Loucy (cell line): ENCODE measurements around the gene NEK7.
"Not testable (repeated sequence)": the region's sequence is repeated elsewhere in the genome, so short reads cannot be mapped to it uniquely, and the experiment has no call there.

Experiments
- H2AFZ ChIP-seq: fragments of 200-600 bp; sonication (generic); 2 replicates; pipeline ENCODE4 v1.6.0; 2016; ENCODE audit warnings: antibody characterized with exemption, mild to moderate bottlenecking, low read length, moderate library complexity
- H3F3A ChIP-seq: fragments of 200-600 bp; 2 replicates; pipeline ENCODE4 v1.6.0; 2016; ENCODE audit warnings: antibody characterized with exemption, low read depth, mild to moderate bottlenecking
- H3K27me3 ChIP-seq: fragments of 200-600 bp; sonication (generic); 2 replicates; pipeline ENCODE4 v1.6.1; 2014; ENCODE audit warnings: low read length, mild to moderate bottlenecking; ENCODE audit not compliant: insufficient read depth, poor library complexity, severe bottlenecking
- H3K36me3 ChIP-seq: fragments of 200-600 bp; sonication (generic); 2 replicates; pipeline ENCODE4 v1.6.1; 2016; ENCODE audit warnings: low read length; ENCODE audit not compliant: insufficient read depth
- H3K4me1 ChIP-seq: fragments of 200-600 bp; sonication (generic); 2 replicates; pipeline ENCODE4 v1.5.1; 2014; ENCODE audit warnings: low read length, mild to moderate bottlenecking; ENCODE audit not compliant: insufficient read depth, poor library complexity, severe bottlenecking
- H3K4me2 ChIP-seq: fragments of 200-600 bp; sonication (generic); 2 replicates; pipeline ENCODE4 v1.6.0; 2014; ENCODE audit warnings: antibody characterized with exemption, low read length, low read depth, mild to moderate bottlenecking; ENCODE audit not compliant: poor library complexity, severe bottlenecking
- H3K4me3 ChIP-seq: fragments of 200-600 bp; sonication (generic); 2 replicates; pipeline ENCODE4 v1.5.1; 2014; ENCODE audit warnings: low read length, mild to moderate bottlenecking, mixed read lengths; ENCODE audit not compliant: poor library complexity, severe bottlenecking
- H3K79me2 ChIP-seq: fragments of 200-600 bp; sonication (generic); 2 replicates; pipeline ENCODE4 v1.6.1; 2014; ENCODE audit warnings: low read length; ENCODE audit not compliant: insufficient read depth
- H3K9ac ChIP-seq: fragments of 200-600 bp; sonication (generic); 2 replicates; pipeline ENCODE4 v1.6.0; 2014; ENCODE audit warnings: mild to moderate bottlenecking, low read depth, low read length, moderate library complexity; ENCODE audit not compliant: poor library complexity, severe bottlenecking
- H3K9me2 ChIP-seq: fragments of 200-600 bp; sonication (generic); replicated peaks from 2 replicates; pipeline ENCODE4 v1.6.1; 2016; ENCODE audit warnings: low read depth, low read length, mixed read lengths
- H3K9me3 ChIP-seq: fragments of 200-600 bp; sonication (generic); 2 replicates; pipeline ENCODE4 v1.6.1; 2014; ENCODE audit warnings: mild to moderate bottlenecking, antibody characterized with exemption, low read length, low read depth; ENCODE audit not compliant: insufficient read depth
- H4K20me1 ChIP-seq: fragments of 200-600 bp; sonication (generic); 2 replicates; pipeline ENCODE4 v1.6.0; 2014; ENCODE audit warnings: antibody characterized with exemption, low read length, mild to moderate bottlenecking; ENCODE audit not compliant: insufficient read depth, poor library complexity, severe bottlenecking
- EZH2phosphoT487 ChIP-seq: fragments of 200-600 bp; IDR thresholded peaks from 2 replicates; pipeline ENCODE4 v1.6.1; 2018; ENCODE audit warnings: antibody characterized with exemption, mild to moderate bottlenecking, moderate library complexity, borderline replicate concordance
- TF ChIP-seq, protein P1 (sequence below): fragments of 200-600 bp; sonication (generic); conservative IDR thresholded peaks from 2 replicates; pipeline ENCODE4 v1.5.1; 2014; ENCODE audit warnings: mild to moderate bottlenecking, antibody characterized with exemption, low read length

Gene NEK7

DNA sequence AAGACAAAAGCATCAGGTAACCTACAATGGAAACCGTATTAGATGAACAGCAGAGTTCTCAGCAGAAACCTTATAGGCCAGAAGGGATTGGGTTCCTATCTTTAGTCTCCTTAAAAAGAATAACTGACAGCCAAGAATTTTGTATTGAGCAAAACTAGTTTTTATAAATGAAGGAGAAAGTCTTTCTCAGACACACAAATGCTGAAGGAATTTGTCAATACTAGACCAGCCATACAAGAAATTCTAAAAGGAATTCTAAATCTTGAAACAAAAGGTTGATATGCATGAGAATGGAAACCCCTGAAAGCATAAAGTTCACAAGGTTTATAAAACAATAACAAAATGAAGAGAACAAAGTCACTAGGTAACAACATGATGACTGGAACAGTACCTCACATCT, 58.1 kb downstream of the NEK7 start:
- Histone ChIP-seq H3K9me2 (no peaks in the 10 kb centered on the region), H3F3A (no peaks in the 10 kb centered on the region), H3K36me3 (peaks cover 39% of the 10 kb centered on the region), H3K4me1 (no peaks in the 10 kb centered on the region), H3K4me3 (no peak overlapping the region), H3K9me3 (peaks cover 35% of the 10 kb centered on the region), H3K79me2 (peaks cover 85% of the 10 kb centered on the region), H2AFZ (no peak overlapping the region), H4K20me1 (peaks cover 3% of the 10 kb centered on the region), H3K9ac (no peak overlapping the region), H3K4me2 (no peak overlapping the region), H3K27me3 (no peaks in the 10 kb centered on the region)
- no peak for TF ChIP-seq EZH2phosphoT487
- TF ChIP-seq, protein P1, sequence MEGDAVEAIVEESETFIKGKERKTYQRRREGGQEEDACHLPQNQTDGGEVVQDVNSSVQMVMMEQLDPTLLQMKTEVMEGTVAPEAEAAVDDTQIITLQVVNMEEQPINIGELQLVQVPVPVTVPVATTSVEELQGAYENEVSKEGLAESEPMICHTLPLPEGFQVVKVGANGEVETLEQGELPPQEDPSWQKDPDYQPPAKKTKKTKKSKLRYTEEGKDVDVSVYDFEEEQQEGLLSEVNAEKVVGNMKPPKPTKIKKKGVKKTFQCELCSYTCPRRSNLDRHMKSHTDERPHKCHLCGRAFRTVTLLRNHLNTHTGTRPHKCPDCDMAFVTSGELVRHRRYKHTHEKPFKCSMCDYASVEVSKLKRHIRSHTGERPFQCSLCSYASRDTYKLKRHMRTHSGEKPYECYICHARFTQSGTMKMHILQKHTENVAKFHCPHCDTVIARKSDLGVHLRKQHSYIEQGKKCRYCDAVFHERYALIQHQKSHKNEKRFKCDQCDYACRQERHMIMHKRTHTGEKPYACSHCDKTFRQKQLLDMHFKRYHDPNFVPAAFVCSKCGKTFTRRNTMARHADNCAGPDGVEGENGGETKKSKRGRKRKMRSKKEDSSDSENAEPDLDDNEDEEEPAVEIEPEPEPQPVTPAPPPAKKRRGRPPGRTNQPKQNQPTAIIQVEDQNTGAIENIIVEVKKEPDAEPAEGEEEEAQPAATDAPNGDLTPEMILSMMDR: no peak

DNA sequence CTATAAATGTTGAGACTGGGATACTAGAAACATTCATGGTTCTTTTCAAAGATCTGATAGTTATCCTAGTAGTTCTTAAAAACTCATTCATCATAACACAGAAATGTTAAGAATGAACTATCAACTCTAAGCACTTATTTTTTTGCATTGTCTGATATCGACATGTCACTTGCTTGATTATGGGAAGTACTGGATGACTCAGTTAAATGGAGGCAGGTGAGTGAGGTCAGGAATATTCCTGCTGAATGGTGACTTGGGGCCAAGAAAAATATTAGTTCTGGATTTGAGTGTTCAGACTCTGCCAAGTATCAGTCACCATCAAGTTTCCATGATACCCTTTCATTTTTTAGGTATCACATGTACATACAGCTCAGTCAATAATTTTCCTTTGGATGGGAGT, 63.6 kb downstream of the NEK7 start:
- H3K4me3 ChIP-seq: no peak overlapping the region
- no peak overlapping the region for H2AFZ ChIP-seq
- 0 out of 2 replicates have a peak, but pooled peaks cover under 1% of the 10 kb centered on the region for H3K36me3 ChIP-seq
- H3K9me3 ChIP-seq: peaks cover 12% of the 10 kb centered on the region; the same call in 1 of the 2 replicates
- no peak overlapping the region for H3K4me2 ChIP-seq
- peaks cover 79% of the 10 kb centered on the region for H3K79me2 ChIP-seq
- peaks cover 10% of the 10 kb centered on the region for H4K20me1 ChIP-seq
- TF ChIP-seq EZH2phosphoT487: no peak
- TF ChIP-seq, protein P1: no peak
- no peaks in the 10 kb centered on the region for H3K9me2 ChIP-seq
- H3F3A ChIP-seq: no peaks in the 10 kb centered on the region
- H3K9ac ChIP-seq: no peak overlapping the region
- no peaks in the 10 kb centered on the region for H3K27me3 ChIP-seq
- peaks cover 5% of the 10 kb centered on the region for H3K4me1 ChIP-seq

DNA sequence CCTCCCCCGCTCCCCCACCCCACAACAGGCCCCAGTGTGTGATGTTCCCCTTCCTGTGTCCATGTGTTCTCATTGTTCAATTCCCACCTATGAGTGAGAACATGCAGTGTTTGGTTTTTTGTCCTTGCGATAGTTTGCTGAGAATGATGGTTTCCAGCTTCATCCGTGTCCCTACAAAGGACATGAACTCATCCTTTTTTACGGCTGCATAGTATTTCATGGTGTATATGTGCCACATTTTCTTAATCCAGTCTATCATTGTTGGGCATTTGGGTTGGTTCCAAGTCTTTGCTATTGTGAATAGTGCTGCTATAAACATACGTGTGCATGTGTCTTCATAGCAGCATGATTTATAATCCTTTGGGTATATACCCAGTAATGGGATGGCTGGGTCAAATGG, 70.2 kb downstream of the NEK7 start:
- not testable (repeated sequence) for H3K9me3 ChIP-seq, H2AFZ ChIP-seq, H3F3A ChIP-seq, H3K27me3 ChIP-seq, H3K36me3 ChIP-seq, H3K9me2 ChIP-seq, H3K9ac ChIP-seq, H3K4me2 ChIP-seq, H3K4me3 ChIP-seq
- Histone ChIP-seq H3K4me1 (peaks cover 14% of the 10 kb centered on the region), H3K79me2 (peaks cover 71% of the 10 kb centered on the region), H4K20me1 (peaks cover 21% of the 10 kb centered on the region)

DNA sequence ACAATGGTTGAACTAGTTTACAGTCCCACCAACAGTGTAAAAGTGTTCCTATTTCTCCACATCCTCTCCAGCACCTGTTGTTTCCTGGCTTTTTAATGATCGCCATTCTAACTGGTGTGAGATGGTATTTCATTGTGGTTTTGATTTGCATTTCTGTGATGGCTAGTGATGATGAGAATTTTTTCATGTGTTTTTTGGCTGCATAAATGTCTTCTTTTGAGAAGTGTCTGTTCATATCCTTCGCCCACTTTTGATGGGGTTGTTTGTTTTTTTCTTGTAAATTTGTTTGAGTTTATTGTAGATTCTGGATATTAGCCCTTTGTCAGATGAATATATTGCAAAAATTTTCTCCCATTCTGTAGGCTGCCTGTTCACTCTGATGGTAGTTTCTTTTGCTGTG, 70.7 kb downstream of the NEK7 start:
- not testable (repeated sequence) for H3K27me3 ChIP-seq, H3K4me3 ChIP-seq, H3F3A ChIP-seq, H3K4me2 ChIP-seq, H3K36me3 ChIP-seq, H3K9me2 ChIP-seq, H3K9ac ChIP-seq, H2AFZ ChIP-seq, H3K9me3 ChIP-seq
- H3K4me1 ChIP-seq: peaks cover 16% of the 10 kb centered on the region
- H3K79me2 ChIP-seq: peaks cover 71% of the 10 kb centered on the region
- H4K20me1 ChIP-seq: peaks cover 19% of the 10 kb centered on the region
